Kasumi-1 (cell line): Measurements from ENCODE around the gene OR8D1.
"Not testable (repeated sequence)": the region's sequence is repeated elsewhere in the genome, so short reads cannot be mapped to it uniquely, and the experiment has no call there.

Experiments used
- DNase-seq, 2 experiments: peaks; one replicate each; lab custom pipeline; 2025; lab: John Stamatoyannopoulos, UW

The OR8D1 gene

DNA sequence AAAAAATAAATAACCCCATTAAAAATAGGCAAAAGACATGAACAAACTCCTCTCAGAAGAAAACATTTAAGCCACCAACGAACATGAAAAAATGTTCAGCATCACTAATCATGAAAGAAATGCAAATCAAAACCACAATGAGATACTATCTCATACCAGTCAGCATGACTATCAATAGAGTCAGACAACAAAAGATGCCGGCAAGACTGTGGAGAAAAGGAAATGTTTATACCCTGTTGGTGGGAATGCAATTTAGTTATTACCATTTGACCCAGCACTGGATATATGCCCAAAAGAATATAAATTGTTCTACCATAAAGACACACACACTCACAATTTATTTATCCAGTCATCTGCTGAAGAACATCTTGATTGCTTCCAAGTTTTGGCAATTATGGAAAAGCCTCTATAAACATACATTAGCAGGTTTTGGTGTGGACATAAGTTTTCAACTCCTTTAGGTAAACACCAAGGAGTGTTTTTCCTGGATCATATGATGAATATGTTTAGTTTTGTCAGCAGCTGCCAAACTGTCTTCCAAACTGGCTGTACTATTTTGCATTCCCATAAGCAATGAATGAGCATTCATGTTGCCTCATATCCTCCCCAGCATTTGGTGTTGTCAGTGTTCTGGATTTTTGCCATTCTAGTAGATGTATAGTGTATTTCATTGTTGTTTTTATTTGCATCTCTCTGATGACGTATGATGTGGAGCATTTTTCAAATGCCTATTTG is 28.0 kb downstream of the OR8D1 start:
- DNase-seq, result no peak

DNA sequence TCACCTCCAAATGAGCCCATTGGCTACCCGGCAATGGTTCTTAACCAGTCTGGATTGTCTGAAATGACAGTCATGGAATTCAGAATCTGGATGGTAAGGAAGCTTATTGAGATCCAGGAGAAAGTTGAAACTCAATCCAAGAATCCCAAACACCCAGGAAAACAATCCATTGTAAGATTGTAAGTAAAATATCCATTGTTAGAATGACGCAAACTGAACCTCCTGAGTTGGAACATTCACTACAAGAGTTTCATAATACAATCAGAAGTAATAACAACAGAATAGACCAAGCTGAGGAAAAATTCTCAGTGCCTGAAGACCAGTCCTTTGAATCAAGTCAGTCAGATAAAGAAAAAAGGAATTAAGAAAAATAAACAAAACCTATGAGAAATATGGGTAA is 35.5 kb downstream of the OR8D1 start:
- DNase-seq, result no peak

DNA sequence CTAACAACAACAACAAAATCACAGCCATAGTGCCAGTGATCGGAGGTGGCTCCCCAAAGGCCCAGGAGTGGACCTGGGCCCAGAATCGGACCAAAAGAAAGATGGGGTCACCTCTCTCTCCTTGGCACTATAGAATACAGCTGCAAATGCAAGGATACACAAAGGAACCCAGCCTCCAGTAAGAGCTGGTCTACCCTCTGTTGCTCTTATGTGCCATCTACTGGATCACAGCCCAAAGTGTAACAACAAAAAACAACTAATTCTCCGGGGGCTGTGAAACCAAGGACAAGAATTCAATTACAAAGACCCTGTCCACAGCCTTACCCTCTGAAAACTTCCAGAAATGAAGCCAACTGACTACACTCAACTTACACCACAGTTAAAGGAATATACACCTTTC is 35.9 kb downstream of the OR8D1 start:
- no peak for DNase-seq

DNA sequence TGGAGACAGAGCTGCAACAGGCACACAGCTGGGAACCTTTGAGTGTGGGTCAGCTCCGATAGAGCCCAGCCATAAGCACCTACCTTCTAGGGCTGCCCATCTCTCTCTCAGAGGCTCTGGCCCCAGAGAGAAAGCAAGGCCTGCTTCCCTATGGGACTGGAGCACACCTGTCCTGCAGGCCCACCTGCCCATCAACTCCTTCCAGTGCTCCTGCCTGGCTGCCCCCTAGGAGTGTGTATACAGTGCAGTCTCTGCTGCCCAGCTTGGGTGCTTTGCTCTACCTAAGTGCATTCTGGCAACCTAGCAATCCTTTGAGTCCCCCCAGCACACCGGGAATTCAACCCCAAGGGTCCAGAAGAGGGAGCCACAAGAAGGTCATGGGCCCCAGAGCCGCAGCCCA is 36.5 kb downstream of the OR8D1 start:
- DNase-seq, result no peak

DNA sequence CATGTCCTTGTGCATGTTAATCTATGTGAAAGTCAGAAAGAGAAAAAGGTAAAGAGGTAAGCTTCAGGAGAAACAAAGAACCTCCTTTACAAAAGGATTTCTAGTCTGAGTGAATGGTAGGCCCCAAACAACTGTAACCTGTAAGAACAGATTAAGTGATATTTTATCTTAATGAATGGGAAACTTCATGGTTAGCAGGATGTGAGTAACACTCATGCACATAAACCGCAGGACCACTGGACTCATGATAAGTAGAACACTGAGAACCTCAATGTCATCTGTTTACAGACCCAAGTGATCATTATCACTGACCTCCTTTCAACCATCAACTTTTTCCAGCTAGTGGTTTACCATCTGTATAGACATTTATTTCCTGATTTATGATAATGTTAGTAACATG is 37.7 kb downstream of the OR8D1 start:
- DNase-seq, result no peak

DNA sequence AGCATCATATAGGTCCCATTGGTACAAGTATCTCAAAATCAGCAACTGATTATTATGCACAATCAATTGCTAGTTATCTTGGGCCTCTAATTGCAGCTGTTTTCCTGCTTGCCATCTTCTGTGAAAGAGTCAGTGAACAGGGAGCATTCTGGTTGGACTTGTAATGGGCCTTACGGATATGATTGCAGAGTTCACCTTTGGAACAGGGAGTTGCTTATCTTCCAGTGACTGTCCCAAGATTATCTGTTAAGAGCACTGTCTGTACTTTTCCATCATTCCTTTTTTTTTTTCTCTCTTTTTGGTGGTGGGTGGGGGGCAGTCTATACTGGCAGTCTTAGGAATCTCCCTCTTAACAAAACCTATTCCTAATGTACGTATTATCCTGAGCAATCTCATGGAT is 39.7 kb downstream of the OR8D1 start:
- no peak for DNase-seq

DNA sequence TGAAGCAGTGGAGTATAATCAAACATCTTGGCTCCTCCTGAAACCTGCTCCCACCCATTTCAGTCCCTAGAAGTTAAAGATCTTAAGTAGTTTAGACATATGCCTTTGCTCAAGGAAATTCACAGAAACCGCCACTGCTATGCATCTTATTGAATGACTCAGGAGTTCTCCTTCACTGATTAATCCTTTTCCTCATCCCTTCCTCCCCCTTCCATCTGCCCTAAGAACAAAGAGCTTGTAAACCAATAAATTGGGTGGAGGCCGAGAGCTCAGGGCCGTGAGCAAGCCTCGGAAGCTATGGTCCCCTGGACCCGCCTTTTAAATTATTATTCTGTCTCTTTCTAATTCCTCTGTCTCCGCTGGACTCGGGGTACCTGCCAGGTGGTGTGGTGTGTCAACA is 42.9 kb downstream of the OR8D1 start:
- DNase-seq, result not testable (repeated sequence)

DNA sequence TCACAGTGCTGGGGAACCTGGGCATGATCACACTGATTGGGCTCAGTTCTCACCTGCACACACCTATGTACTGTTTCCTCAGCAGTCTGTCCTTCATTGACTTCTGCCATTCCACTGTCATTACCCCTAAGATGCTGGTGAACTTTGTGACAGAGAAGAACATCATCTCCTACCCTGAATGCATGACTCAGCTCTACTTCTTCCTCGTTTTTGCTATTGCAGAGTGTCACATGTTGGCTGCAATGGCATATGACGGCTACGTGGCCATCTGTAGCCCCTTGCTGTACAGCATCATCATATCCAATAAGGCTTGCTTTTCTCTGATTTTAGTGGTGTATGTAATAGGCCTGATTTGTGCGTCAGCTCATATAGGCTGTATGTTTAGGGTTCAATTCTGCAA is 48.7 kb downstream of the OR8D1 start:
- DNase-seq, result not testable (repeated sequence)

DNA sequence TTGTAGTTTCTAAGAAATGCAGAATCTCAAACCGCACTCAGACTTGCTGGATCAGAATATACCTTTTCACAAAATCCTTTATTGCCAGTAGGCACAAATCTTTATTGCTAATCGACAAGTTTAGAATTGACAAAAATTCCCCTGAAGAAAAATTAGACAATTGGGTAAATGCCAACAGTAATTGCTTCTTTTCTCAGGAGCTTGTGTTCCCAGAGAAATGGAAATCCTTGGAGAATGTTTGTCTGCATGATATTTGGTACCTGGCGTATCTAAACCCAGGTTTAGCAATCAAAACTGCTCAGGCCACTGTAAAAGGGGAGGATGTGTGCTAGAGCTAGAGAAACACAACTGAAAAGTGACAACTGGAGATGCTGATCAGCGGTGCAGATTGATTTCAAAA is 57.7 kb downstream of the OR8D1 start, which contains the start of gene OR8G5:
Gene OR8G5 (plus strand): TSS at position 301 of the 400 bp plus-strand sequence. CDS start 8,556 bp downstream, outside the sequence.
- DNase-seq, result no peak
